HepG2 (cell line): ENCODE results near the gene RSPH4A. TPM values are rescaled to one million over a fixed set of nuclear protein-coding genes. Genes with fewer than 3 reads are reported as not detected.

Source experiments
- ELF3 ChIP-seq: IDR thresholded peaks from 2 replicates; pipeline ENCODE4 v1.6.1; 2016; ENCODE audit warnings: missing genetic modification reagents, missing compliant biosample characterization
- ETV6 ChIP-seq: sonication (generic); formaldehyde crosslinking; conservative IDR thresholded peaks from 2 replicates; pipeline ENCODE4 v1.4.0; 2020; ENCODE audit warnings: missing genetic modification reagents
- FOXP4 ChIP-seq: sonication (generic); formaldehyde crosslinking; IDR thresholded peaks from 2 replicates; pipeline ENCODE4 v1.4.0; 2020; ENCODE audit warnings: missing genetic modification reagents
- HNRNPL ChIP-seq: fragments of 200-400 bp; formaldehyde crosslinking; IDR thresholded peaks from 2 replicates; pipeline ENCODE4 v1.6.1; 2017; ENCODE audit warnings: mild to moderate bottlenecking, low read depth, low read length
- LBX2 ChIP-seq: sonication (generic); formaldehyde crosslinking; IDR thresholded peaks from 2 replicates; pipeline ENCODE4 v1.5.0; 2020; ENCODE audit warnings: missing genetic modification reagents, mild to moderate bottlenecking, borderline replicate concordance
- MXI1 ChIP-seq: IDR thresholded peaks from 3 replicates; pipeline ENCODE4 v1.6.1; 2012; ENCODE audit warnings: low read depth, low read length, inconsistent platforms, borderline replicate concordance
- NFRKB ChIP-seq: fragments of 450-650 bp; IDR thresholded peaks from 2 replicates; pipeline ENCODE4 v1.6.1; 2017
- RAD51 ChIP-seq: fragments of 450-650 bp; IDR thresholded peaks from 2 replicates; pipeline ENCODE4 v1.6.1; 2016; ENCODE audit warnings: borderline replicate concordance
- RORA ChIP-seq: sonication (generic); formaldehyde crosslinking; IDR thresholded peaks from 2 replicates; pipeline ENCODE4 v1.5.0; 2020; ENCODE audit warnings: mild to moderate bottlenecking, missing genetic modification reagents, moderate library complexity
- RXRB ChIP-seq: IDR thresholded peaks from 2 replicates; pipeline ENCODE4 v1.6.1; 2016; ENCODE audit warnings: borderline replicate concordance, missing genetic modification reagents, missing compliant biosample characterization
- SALL2 ChIP-seq: sonication (generic); formaldehyde crosslinking; IDR thresholded peaks from 2 replicates; pipeline ENCODE4 v1.8.1; 2023; ENCODE audit warnings: mild to moderate bottlenecking, missing genetic modification reagents, inconsistent platforms
- TCF7L2 ChIP-seq: IDR thresholded peaks from 2 replicates; pipeline ENCODE4 v1.6.1; 2011; ENCODE audit warnings: mild to moderate bottlenecking, low read depth, low read length, moderate library complexity
- ZBTB38 ChIP-seq: sonication (generic); formaldehyde crosslinking; IDR thresholded peaks from 2 replicates; pipeline ENCODE4 v1.5.1; 2020; ENCODE audit warnings: mild to moderate bottlenecking, missing genetic modification reagents
- ZNF30 ChIP-seq: sonication (generic); formaldehyde crosslinking; IDR thresholded peaks from 2 replicates; pipeline ENCODE4 v1.5.0; 2020; ENCODE audit warnings: mild to moderate bottlenecking, missing genetic modification reagents
- ZNF576 ChIP-seq: sonication (generic); formaldehyde crosslinking; IDR thresholded peaks from 2 replicates; pipeline ENCODE4 v1.4.0; 2020; ENCODE audit warnings: mild to moderate bottlenecking, missing genetic modification reagents
- ZNF646 ChIP-seq: sonication (generic); formaldehyde crosslinking; IDR thresholded peaks from 2 replicates; pipeline ENCODE4 v1.9.0; 2021; ENCODE audit warnings: mild to moderate bottlenecking, missing genetic modification reagents
- ZNF766 ChIP-seq: sonication (generic); formaldehyde crosslinking; IDR thresholded peaks from 2 replicates; pipeline ENCODE4 v1.5.0; 2020; ENCODE audit warnings: missing genetic modification reagents, borderline replicate concordance
- ZSCAN20 ChIP-seq: sonication (generic); formaldehyde crosslinking; IDR thresholded peaks from 2 replicates; pipeline ENCODE4 v1.4.0; 2020; ENCODE audit warnings: missing genetic modification reagents, mild to moderate bottlenecking, borderline replicate concordance
- polyA plus RNA-seq, 8 experiments: library from polyadenylated mRNA; depleted of rRNA in 3 of 8; stranded (reverse) in 7 of 8; unstranded in 1 of 8; fragments of >200 nt; fragmentation: Illumina TruSeq in 4 of 8; extraction: Trizol in 4 of 8; gene quantifications; 2 replicates each; pipeline versions ENCODE4 v1.2.1 to v1.2.3, GENCODE V29; 2011 to 2016; ENCODE audit warnings: low read depth in 4 of 8, missing spikeins in 1 of 8, mixed read lengths in 1 of 8; ENCODE audit not compliant: insufficient read depth in 1 of 8
- total RNA-seq, 5 experiments: library from RNA; depleted of rRNA; stranded (reverse); fragments of >200 nt; fragmentation: Illumina TruSeq; extraction: Trizol; gene quantifications; 2 replicates each; pipeline ENCODE4 v1.2.3, GENCODE V29; 2016; ENCODE audit warnings: low read depth in 1 of 5

RSPH4A gene
- total and polyA plus RNA-seq, 2 of the 13 experiments (the other 11 are each of a cell fraction or from before 2014, with no cell fraction given), result 0.24 to 0.40 TPM

GRCh38 chr6:116570856-116571682 is 45.2 kb upstream of the RSPH4A start, which contains the start of gene RWDD1 (continued):
- peak; percentile 71; the same call in 1 of the 2 replicates for TF ChIP-seq FOXP4
- TF ChIP-seq HNRNPL, result 0 out of 2 replicates have a peak, but pooled peaks have one; percentile 69
- TF ChIP-seq SALL2 (CRISPR knock-in tag), result peak; percentile 99
- TF ChIP-seq ZNF576 (CRISPR knock-in tag), result no peak; the same call in 1 of the 2 replicates
- peak; percentile 57; the same call in 1 of the 2 replicates for TF ChIP-seq ZSCAN20 (CRISPR knock-in tag)
- no peak for TF ChIP-seq NFRKB
- no peak for TF ChIP-seq TCF7L2
- TF ChIP-seq ELF3 (CRISPR knock-in tag), result peak; percentile 79
- TF ChIP-seq ZNF30 (CRISPR knock-in tag), result no peak
- TF ChIP-seq ZNF766 (CRISPR knock-in tag), result peak; percentile 87; the same call in 1 of the 2 replicates
- no peak for TF ChIP-seq RAD51
- peak; percentile 67 for TF ChIP-seq RXRB (CRISPR knock-in tag)
- peak; percentile 48; the same call in 1 of the 2 replicates for TF ChIP-seq LBX2 (CRISPR knock-in tag)
- TF ChIP-seq ZBTB38 (CRISPR knock-in tag), result peak; percentile 90
- no peak for TF ChIP-seq RORA (CRISPR knock-in tag)
- TF ChIP-seq ZNF646 (CRISPR knock-in tag), result no peak
- TF ChIP-seq ETV6 (CRISPR knock-in tag), result peak; percentile 95
- TF ChIP-seq MXI1, result peak; percentile 97
